ENCODE data around the gene QRFP. TPM values are rescaled to one million over a fixed set of nuclear protein-coding genes. Genes with fewer than 3 reads are reported as not detected.

The QRFP gene
- total RNA-seq, 6 experiments from 2014 or later, result 3.3 TPM; not detected in 5

- H3K27me3 ChIP-seq, result no peaks in the 10 kb centered on the region
- DNase-seq, result peak in 2 of 3 donors; percentile 62 to 67
These were observed 31.6 kb upstream of the QRFP start for GRCh38 chr9:130927995-130928900.

GRCh38 chr9:130927338-130927737, 30.7 kb upstream of the QRFP start:
- H3K4me1 ChIP-seq, result no peaks in the 10 kb centered on the region
- TF ChIP-seq POLR2A (IDR thresholded peaks at IDR 0.05), result no peak
- TF ChIP-seq, protein P1, sequence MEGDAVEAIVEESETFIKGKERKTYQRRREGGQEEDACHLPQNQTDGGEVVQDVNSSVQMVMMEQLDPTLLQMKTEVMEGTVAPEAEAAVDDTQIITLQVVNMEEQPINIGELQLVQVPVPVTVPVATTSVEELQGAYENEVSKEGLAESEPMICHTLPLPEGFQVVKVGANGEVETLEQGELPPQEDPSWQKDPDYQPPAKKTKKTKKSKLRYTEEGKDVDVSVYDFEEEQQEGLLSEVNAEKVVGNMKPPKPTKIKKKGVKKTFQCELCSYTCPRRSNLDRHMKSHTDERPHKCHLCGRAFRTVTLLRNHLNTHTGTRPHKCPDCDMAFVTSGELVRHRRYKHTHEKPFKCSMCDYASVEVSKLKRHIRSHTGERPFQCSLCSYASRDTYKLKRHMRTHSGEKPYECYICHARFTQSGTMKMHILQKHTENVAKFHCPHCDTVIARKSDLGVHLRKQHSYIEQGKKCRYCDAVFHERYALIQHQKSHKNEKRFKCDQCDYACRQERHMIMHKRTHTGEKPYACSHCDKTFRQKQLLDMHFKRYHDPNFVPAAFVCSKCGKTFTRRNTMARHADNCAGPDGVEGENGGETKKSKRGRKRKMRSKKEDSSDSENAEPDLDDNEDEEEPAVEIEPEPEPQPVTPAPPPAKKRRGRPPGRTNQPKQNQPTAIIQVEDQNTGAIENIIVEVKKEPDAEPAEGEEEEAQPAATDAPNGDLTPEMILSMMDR (IDR thresholded peaks at IDR 0.05), result no peak
- no peak overlapping the region for H3K27ac ChIP-seq
- WGBS (ENCODE audit: insufficient coverage, low coverage, low lambda C conversion rate, missing lambda C conversion rate), result no CpG with 5 or more reads among the region's 10 CpGs
- no peak overlapping the region for H3K4me3 ChIP-seq
- H3K9me3 ChIP-seq, result no peaks in the 10 kb centered on the region
- no peaks in the 10 kb centered on the region for H3K36me3 ChIP-seq
- intact Hi-C loops (cut with DNase I), result no loop called here
- DNase-seq (no peak), ATAC-seq (no peak)
- no peaks in the 10 kb centered on the region for H3K27me3 ChIP-seq

More at GRCh38 chr9:130927995-130928900, 31.6 kb upstream of the QRFP start:
- TF ChIP-seq, protein P1 (IDR thresholded peaks at IDR 0.05), result no peak
- TF ChIP-seq POLR2A (IDR thresholded peaks at IDR 0.05), result no peak
- Histone ChIP-seq H3K9me3 (no peaks in the 10 kb centered on the region), H3K27ac (no peak overlapping the region), H3K36me3 (no peaks in the 10 kb centered on the region), H3K4me3 (no peak overlapping the region), H3K4me1 (no peaks in the 10 kb centered on the region)
- intact Hi-C loops (cut with DNase I), result no loop called here
- 73% methylated on average over 4 of the region's 14 CpGs for WGBS (ENCODE audit: insufficient coverage, low coverage, low lambda C conversion rate, missing lambda C conversion rate)
- peak; percentile 22 to 79 (median 59) for ATAC-seq

- intact Hi-C loops (cut with DNase I), result no loop called here
- no peaks in the 10 kb centered on the region for H3K27me3 ChIP-seq
- H3K9me3 ChIP-seq, result no peaks in the 10 kb centered on the region
- no peak for DNase-seq
- H3K4me1 ChIP-seq, result no peaks in the 10 kb centered on the region
- H3K27ac ChIP-seq, result no peak overlapping the region
- H3K36me3 ChIP-seq, result no peaks in the 10 kb centered on the region
- no peak for TF ChIP-seq POLR2A (IDR thresholded peaks at IDR 0.05)
- TF ChIP-seq, protein P1 (IDR thresholded peaks at IDR 0.05), result no peak
- no peak overlapping the region for H3K4me3 ChIP-seq
- 53% methylated on average over 9 of the region's 19 CpGs for WGBS (ENCODE audit: insufficient coverage, low coverage, low lambda C conversion rate, missing lambda C conversion rate)
- no peak for ATAC-seq
These were observed 28.6 kb upstream of the QRFP start for GRCh38 chr9:130925050-130925678.

DNA sequence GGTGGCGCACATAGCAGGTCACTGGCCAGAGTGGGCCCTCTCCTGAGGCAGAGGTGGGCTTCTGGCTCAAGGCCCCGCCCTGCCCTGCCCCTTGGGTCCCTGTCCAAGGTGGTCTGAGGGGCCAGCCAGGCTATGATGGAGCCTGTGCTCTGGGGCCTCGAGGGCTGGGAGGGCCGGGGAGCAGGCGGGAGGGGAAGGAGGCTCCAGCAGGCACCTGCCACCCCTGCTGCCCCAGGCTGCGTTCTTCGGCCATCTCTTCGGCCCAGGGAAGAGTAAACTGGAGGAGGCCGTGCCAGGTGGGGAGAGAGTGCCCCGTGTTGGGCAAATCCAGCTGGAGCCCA, 27.8 kb upstream of the QRFP start:
- no peaks in the 10 kb centered on the region for H3K36me3 ChIP-seq
- no peak for ATAC-seq
- H3K4me3 ChIP-seq, result no peak overlapping the region
- intact Hi-C loops (cut with DNase I), result no loop called here
- H3K4me1 ChIP-seq, result no peaks in the 10 kb centered on the region
- H3K9me3 ChIP-seq, result no peaks in the 10 kb centered on the region
- H3K27me3 ChIP-seq, result no peaks in the 10 kb centered on the region
- no peak overlapping the region for H3K27ac ChIP-seq
- TF ChIP-seq, protein P1 (IDR thresholded peaks at IDR 0.05), result no peak
- TF ChIP-seq POLR2A (IDR thresholded peaks at IDR 0.05), result no peak
- WGBS (ENCODE audit: insufficient coverage, low coverage, low lambda C conversion rate, missing lambda C conversion rate), result no CpG with 5 or more reads among the region's 10 CpGs
- no peak for DNase-seq

Measured in right lobe of liver (tissue), 6 donors.